Neutrophil (primary cell): ENCODE measurements around the gene PLXNA4.

Experiments
- H3K27ac ChIP-seq: fragments of 200-600 bp; sonication (generic); 2 replicates; pipeline ENCODE4 v1.5.1; 2016; ENCODE audit warnings: mild to moderate bottlenecking, moderate library complexity
- H3K27me3 ChIP-seq: fragments of 200-600 bp; sonication (generic); 2 replicates; pipeline ENCODE4 v1.6.0; 2016; ENCODE audit warnings: mild to moderate bottlenecking
- H3K36me3 ChIP-seq: fragments of 200-600 bp; sonication (generic); 2 replicates; pipeline ENCODE4 v1.5.1; 2017
- H3K4me1 ChIP-seq, 2 experiments: fragments of 200-600 bp in 1 of 2; sonication (generic) in 1 of 2; 1 replicate in 1 of 2; 2 replicates in 1 of 2; pipeline versions ENCODE4 v1.5.1 to v1.6.1; 2013 to 2016; ENCODE audit warnings: low read depth in 1 of 2, low read length in 1 of 2, mild to moderate bottlenecking in 1 of 2, moderate library complexity in 1 of 2; ENCODE audit not compliant: control insufficient read depth in 1 of 2, insufficient read depth in 1 of 2
- H3K4me3 ChIP-seq, 2 experiments: fragments of 200-600 bp in 1 of 2; sonication (generic) in 1 of 2; 1 replicate in 1 of 2; 2 replicates in 1 of 2; pipeline ENCODE4 v1.5.1; 2013 to 2016; ENCODE audit warnings: low read depth in 1 of 2, low read length in 1 of 2, mild to moderate bottlenecking in 1 of 2, moderate library complexity in 1 of 2
- H3K9me3 ChIP-seq: fragments of 200-600 bp; sonication (generic); 2 replicates; pipeline ENCODE4 v1.5.1; 2016
- TF ChIP-seq, protein P1 (sequence below): fragments of 200-600 bp; sonication (generic); IDR thresholded peaks from 2 replicates; pipeline ENCODE4 v1.5.1; 2016; ENCODE audit warnings: antibody characterized with exemption

PLXNA4 gene

DNA sequence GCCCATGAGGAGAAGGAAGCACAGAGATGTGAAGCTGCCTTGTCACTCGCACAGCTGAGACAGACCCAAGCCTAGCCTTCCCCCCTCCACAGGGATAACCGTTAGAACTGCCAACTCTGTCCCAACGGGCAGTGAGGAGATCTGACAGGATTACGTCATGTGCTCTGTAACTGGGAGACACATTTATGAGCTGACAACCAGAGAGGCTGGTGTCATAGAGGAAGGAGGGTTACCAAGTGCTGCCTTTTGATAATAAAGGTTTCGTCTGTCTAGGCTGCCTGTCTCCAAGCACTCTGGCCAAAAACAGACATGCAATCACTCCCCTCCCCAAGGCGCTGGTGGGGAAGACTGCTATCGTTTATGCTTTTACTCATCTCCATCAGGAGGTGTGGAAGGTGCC lies 165.9 kb downstream of the PLXNA4 start:
- no peaks in the 10 kb centered on the region for H3K9me3 ChIP-seq
- TF ChIP-seq, protein P1, sequence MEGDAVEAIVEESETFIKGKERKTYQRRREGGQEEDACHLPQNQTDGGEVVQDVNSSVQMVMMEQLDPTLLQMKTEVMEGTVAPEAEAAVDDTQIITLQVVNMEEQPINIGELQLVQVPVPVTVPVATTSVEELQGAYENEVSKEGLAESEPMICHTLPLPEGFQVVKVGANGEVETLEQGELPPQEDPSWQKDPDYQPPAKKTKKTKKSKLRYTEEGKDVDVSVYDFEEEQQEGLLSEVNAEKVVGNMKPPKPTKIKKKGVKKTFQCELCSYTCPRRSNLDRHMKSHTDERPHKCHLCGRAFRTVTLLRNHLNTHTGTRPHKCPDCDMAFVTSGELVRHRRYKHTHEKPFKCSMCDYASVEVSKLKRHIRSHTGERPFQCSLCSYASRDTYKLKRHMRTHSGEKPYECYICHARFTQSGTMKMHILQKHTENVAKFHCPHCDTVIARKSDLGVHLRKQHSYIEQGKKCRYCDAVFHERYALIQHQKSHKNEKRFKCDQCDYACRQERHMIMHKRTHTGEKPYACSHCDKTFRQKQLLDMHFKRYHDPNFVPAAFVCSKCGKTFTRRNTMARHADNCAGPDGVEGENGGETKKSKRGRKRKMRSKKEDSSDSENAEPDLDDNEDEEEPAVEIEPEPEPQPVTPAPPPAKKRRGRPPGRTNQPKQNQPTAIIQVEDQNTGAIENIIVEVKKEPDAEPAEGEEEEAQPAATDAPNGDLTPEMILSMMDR = no peak
- no peaks in the 10 kb centered on the region for H3K27me3 ChIP-seq
- no peak overlapping the region for H3K27ac ChIP-seq
- no peaks in the 10 kb centered on the region for H3K36me3 ChIP-seq
- H3K4me1 ChIP-seq = no peaks in the 10 kb centered on the region
- H3K4me3 ChIP-seq = no peak overlapping the region

DNA sequence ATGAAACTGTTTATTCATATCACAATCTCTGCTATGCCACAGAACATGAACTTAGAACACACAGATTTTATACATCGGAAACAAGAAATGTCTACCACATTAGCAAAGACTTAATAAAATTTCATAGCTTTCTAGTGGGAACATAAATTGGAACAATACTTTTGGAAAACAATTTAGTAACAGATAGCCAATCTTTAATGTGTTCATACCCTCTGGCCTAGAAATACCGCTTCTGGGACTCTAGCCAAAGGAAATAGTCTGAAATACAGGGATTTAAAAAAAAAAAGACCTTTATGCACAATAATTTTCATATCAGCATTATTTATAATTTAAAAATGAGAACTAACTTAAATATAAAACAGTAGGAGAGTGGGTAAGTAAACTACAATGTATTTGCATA lies 168.5 kb downstream of the PLXNA4 start:
- no peaks in the 10 kb centered on the region for H3K36me3 ChIP-seq
- no peaks in the 10 kb centered on the region for H3K27me3 ChIP-seq
- H3K27ac ChIP-seq = no peak overlapping the region
- no peaks in the 10 kb centered on the region for H3K9me3 ChIP-seq
- TF ChIP-seq, protein P1 = no peak
- no peak overlapping the region for H3K4me3 ChIP-seq
- no peaks in the 10 kb centered on the region for H3K4me1 ChIP-seq

DNA sequence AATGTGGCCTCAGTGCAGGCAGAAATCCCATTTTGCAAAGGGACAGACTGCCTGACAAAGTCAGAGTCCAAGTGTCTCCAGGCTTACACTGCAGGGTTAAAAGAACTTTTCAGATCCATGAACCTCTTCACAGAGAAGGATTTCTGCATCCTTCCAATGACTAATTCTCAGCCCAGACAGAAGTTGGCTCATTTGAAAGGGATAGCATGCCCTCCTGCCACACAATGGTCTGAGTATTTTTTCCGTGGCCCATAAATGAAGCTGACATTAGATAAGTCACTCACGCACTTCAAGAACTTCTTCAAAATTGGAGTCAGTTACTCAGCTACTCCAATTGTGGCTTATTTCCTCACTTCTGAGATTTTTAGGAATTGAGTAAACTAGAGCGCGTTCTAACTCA lies 170.2 kb downstream of the PLXNA4 start:
- Histone ChIP-seq H3K36me3 (no peaks in the 10 kb centered on the region), H3K4me3 (no peak overlapping the region), H3K27ac (no peak overlapping the region), H3K27me3 (no peaks in the 10 kb centered on the region), H3K4me1 (no peaks in the 10 kb centered on the region), H3K9me3 (no peaks in the 10 kb centered on the region)
- TF ChIP-seq, protein P1 = no peak

DNA sequence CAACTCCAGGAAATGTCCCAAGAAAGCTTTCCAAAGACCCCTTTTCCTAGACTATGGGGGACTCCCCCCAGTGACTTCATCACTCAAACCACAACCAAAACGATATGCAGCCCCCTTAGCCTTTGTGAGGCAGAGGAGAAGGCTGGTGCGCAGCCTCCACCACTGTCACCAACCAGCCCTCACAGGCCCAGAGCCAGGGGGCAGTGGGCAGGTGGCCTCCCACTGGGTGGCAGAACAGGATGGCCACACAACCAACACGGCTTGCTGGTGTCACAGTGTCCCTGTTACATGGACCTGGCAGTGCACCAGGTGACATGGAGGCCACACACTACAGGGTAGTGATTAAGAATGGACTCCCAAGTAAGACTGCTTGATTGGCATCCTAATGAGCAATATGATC lies 172.0 kb downstream of the PLXNA4 start:
- H3K4me3 ChIP-seq = no peak overlapping the region
- H3K4me1 ChIP-seq = no peaks in the 10 kb centered on the region
- no peaks in the 10 kb centered on the region for H3K9me3 ChIP-seq
- H3K27me3 ChIP-seq = no peaks in the 10 kb centered on the region
- no peak overlapping the region for H3K27ac ChIP-seq
- TF ChIP-seq, protein P1 = no peak
- no peaks in the 10 kb centered on the region for H3K36me3 ChIP-seq

DNA sequence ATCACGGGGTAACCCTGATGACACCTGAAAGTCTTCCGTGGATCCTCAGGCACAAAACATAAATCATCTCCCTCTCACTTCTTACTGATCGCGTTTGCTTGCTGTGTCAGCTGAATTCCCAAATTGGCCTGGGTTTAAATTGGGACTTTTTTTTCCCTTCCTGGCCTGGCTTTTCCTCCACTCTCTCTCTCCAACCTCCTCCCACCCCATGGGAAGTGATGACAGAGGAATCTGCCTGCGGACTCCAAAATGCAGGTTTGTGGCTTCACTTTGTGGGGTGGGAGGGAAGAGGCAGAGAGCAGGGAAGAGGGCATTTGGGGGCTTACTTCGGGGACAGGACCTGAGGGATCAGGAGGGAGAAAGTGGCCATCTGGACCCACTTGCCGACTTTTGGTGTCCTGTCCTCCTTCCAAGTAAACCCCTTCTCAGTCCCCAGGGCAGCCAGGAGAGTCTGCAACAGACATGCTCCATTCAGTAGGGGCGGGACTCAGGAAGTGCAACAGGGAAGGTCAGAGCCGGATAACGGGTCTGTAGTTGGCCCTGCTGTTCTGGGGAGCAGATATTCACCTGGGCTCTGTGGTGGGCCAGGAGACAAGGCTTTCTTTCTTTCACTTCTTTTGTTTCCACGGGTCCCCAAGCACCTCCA lies 172.7 kb downstream of the PLXNA4 start:
- H3K36me3 ChIP-seq = no peaks in the 10 kb centered on the region
- H3K9me3 ChIP-seq = no peaks in the 10 kb centered on the region
- H3K27me3 ChIP-seq = no peaks in the 10 kb centered on the region
- TF ChIP-seq, protein P1 = no peak
- no peak overlapping the region for H3K4me3 ChIP-seq
- no peaks in the 10 kb centered on the region for H3K4me1 ChIP-seq
- no peak overlapping the region for H3K27ac ChIP-seq
